Loucy (cell line): ENCODE results near the gene SLC5A10.

ENCODE experiments used
- H2AFZ ChIP-seq: fragments of 200-600 bp; sonication (generic); 2 replicates; pipeline ENCODE4 v1.6.0; 2016; ENCODE audit warnings: antibody characterized with exemption, mild to moderate bottlenecking, low read length, moderate library complexity
- H3F3A ChIP-seq: fragments of 200-600 bp; 2 replicates; pipeline ENCODE4 v1.6.0; 2016; ENCODE audit warnings: antibody characterized with exemption, low read depth, mild to moderate bottlenecking
- H3K27me3 ChIP-seq: fragments of 200-600 bp; sonication (generic); 2 replicates; pipeline ENCODE4 v1.6.1; 2014; ENCODE audit warnings: low read length, mild to moderate bottlenecking; ENCODE audit not compliant: insufficient read depth, poor library complexity, severe bottlenecking
- H3K36me3 ChIP-seq: fragments of 200-600 bp; sonication (generic); 2 replicates; pipeline ENCODE4 v1.6.1; 2016; ENCODE audit warnings: low read length; ENCODE audit not compliant: insufficient read depth
- H3K4me1 ChIP-seq: fragments of 200-600 bp; sonication (generic); 2 replicates; pipeline ENCODE4 v1.5.1; 2014; ENCODE audit warnings: low read length, mild to moderate bottlenecking; ENCODE audit not compliant: insufficient read depth, poor library complexity, severe bottlenecking
- H3K4me2 ChIP-seq: fragments of 200-600 bp; sonication (generic); 2 replicates; pipeline ENCODE4 v1.6.0; 2014; ENCODE audit warnings: antibody characterized with exemption, low read length, low read depth, mild to moderate bottlenecking; ENCODE audit not compliant: poor library complexity, severe bottlenecking
- H3K4me3 ChIP-seq: fragments of 200-600 bp; sonication (generic); 2 replicates; pipeline ENCODE4 v1.5.1; 2014; ENCODE audit warnings: low read length, mild to moderate bottlenecking, mixed read lengths; ENCODE audit not compliant: poor library complexity, severe bottlenecking
- H3K79me2 ChIP-seq: fragments of 200-600 bp; sonication (generic); 2 replicates; pipeline ENCODE4 v1.6.1; 2014; ENCODE audit warnings: low read length; ENCODE audit not compliant: insufficient read depth
- H3K9ac ChIP-seq: fragments of 200-600 bp; sonication (generic); 2 replicates; pipeline ENCODE4 v1.6.0; 2014; ENCODE audit warnings: mild to moderate bottlenecking, low read depth, low read length, moderate library complexity; ENCODE audit not compliant: poor library complexity, severe bottlenecking
- H3K9me2 ChIP-seq: fragments of 200-600 bp; sonication (generic); replicated peaks from 2 replicates; pipeline ENCODE4 v1.6.1; 2016; ENCODE audit warnings: low read depth, low read length, mixed read lengths
- H3K9me3 ChIP-seq: fragments of 200-600 bp; sonication (generic); 2 replicates; pipeline ENCODE4 v1.6.1; 2014; ENCODE audit warnings: mild to moderate bottlenecking, antibody characterized with exemption, low read length, low read depth; ENCODE audit not compliant: insufficient read depth
- H4K20me1 ChIP-seq: fragments of 200-600 bp; sonication (generic); 2 replicates; pipeline ENCODE4 v1.6.0; 2014; ENCODE audit warnings: antibody characterized with exemption, low read length, mild to moderate bottlenecking; ENCODE audit not compliant: insufficient read depth, poor library complexity, severe bottlenecking
- CTCF ChIP-seq: fragments of 200-600 bp; sonication (generic); conservative IDR thresholded peaks from 2 replicates; pipeline ENCODE4 v1.5.1; 2014; ENCODE audit warnings: mild to moderate bottlenecking, antibody characterized with exemption, low read length
- EZH2phosphoT487 ChIP-seq: fragments of 200-600 bp; IDR thresholded peaks from 2 replicates; pipeline ENCODE4 v1.6.1; 2018; ENCODE audit warnings: antibody characterized with exemption, mild to moderate bottlenecking, moderate library complexity, borderline replicate concordance

Gene SLC5A10

GRCh38 chr17:18956581-18956980 is 4.6 kb downstream of the SLC5A10 start:
- Histone ChIP-seq H3K79me2 (no peaks in the 10 kb centered on the region), H3K36me3 (no peaks in the 10 kb centered on the region), H2AFZ (no peak overlapping the region), H3K9me3 (no peaks in the 10 kb centered on the region), H4K20me1 (no peaks in the 10 kb centered on the region), H3K4me1 (peaks cover 30% of the 10 kb centered on the region), H3K27me3 (no peaks in the 10 kb centered on the region), H3K9me2 (no peaks in the 10 kb centered on the region), H3K4me3 (no peak overlapping the region), H3K9ac (no peak overlapping the region), H3F3A (no peaks in the 10 kb centered on the region), H3K4me2 (no peak overlapping the region)
- TF ChIP-seq CTCF (no peak), EZH2phosphoT487 (no peak)

GRCh38 chr17:18957831-18958230 is 5.9 kb downstream of the SLC5A10 start:
- H3K9ac ChIP-seq, result no peak overlapping the region
- H3K4me3 ChIP-seq, result no peak overlapping the region
- no peaks in the 10 kb centered on the region for H3K79me2 ChIP-seq
- no peaks in the 10 kb centered on the region for H4K20me1 ChIP-seq
- H3K4me1 ChIP-seq, result peaks cover 41% of the 10 kb centered on the region
- H2AFZ ChIP-seq, result no peak overlapping the region
- TF ChIP-seq CTCF (no peak), EZH2phosphoT487 (no peak)
- no peaks in the 10 kb centered on the region for H3K9me2 ChIP-seq
- no peaks in the 10 kb centered on the region for H3K27me3 ChIP-seq
- no peak overlapping the region for H3K4me2 ChIP-seq
- H3K36me3 ChIP-seq, result no peaks in the 10 kb centered on the region
- H3F3A ChIP-seq, result no peaks in the 10 kb centered on the region
- H3K9me3 ChIP-seq, result no peaks in the 10 kb centered on the region

GRCh38 chr17:18958611-18959010 is 6.6 kb downstream of the SLC5A10 start:
- no peak overlapping the region for H3K9ac ChIP-seq
- H3K4me2 ChIP-seq, result no peak overlapping the region
- TF ChIP-seq EZH2phosphoT487, result no peak
- no peak for TF ChIP-seq CTCF

More at GRCh38 chr17:18958611-18959010, 6.6 kb downstream of the SLC5A10 start:
- Histone ChIP-seq H4K20me1 (no peaks in the 10 kb centered on the region), H3K9me2 (no peaks in the 10 kb centered on the region), H3K9me3 (no peaks in the 10 kb centered on the region), H3K4me1 (peaks cover 43% of the 10 kb centered on the region), H3K79me2 (no peaks in the 10 kb centered on the region), H3K36me3 (no peaks in the 10 kb centered on the region), H3K4me3 (no peak overlapping the region), H3K27me3 (no peaks in the 10 kb centered on the region), H2AFZ (no peak overlapping the region), H3F3A (no peaks in the 10 kb centered on the region)
